Stimulated activated CD4-positive, alpha-beta T cell treated with anti-CD3 and anti-CD28 coated beads, TNF-alpha, amount 100 ng/mL, for 48 hours (primary cell): ENCODE measurements around the gene ACTR10.
A peak's percentile ranks its signal among the peaks of the same experiment; 100 is the strongest.
"Not testable (repeated sequence)": the region's sequence is repeated elsewhere in the genome, so short reads cannot be mapped to it uniquely, and the experiment has no call there.

Experiments
- DNase-seq, 3 donors: peaks; one replicate each; pipeline ENCODE4 v3.0.0-alpha.2; 2020; ENCODE audit warnings: low read depth in 3 of 3

ACTR10 gene

GRCh38 chr14:58216544-58216943 lies 16.6 kb downstream of the ACTR10 start:
- no peak for DNase-seq

GRCh38 chr14:58227096-58227819 lies 27.3 kb downstream of the ACTR10 start:
- DNase-seq, result no peak

GRCh38 chr14:58238252-58239243 lies 38.6 kb downstream of the ACTR10 start:
- no peak for DNase-seq

- DNase-seq, result peak; percentile 65 to 72 (median 65)
Observed at GRCh38 chr14:58239244-58240195, 39.6 kb downstream of the ACTR10 start.

- DNase-seq, result no peak
Observed at GRCh38 chr14:58243790-58244555, 44.0 kb downstream of the ACTR10 start.

- DNase-seq, result peak; percentile 92 to 96 (median 95)
Observed at GRCh38 chr14:58244556-58245387, 44.8 kb downstream of the ACTR10 start, which contains the start of gene PSMA3. Gene PSMA3, plus strand, starts transcription at chr14:58244843. Its CDS starts 78 bp downstream, at chr14:58244921.

- no peak for DNase-seq
Observed at GRCh38 chr14:58245562-58245961, 45.6 kb downstream of the ACTR10 start.

GRCh38 chr14:58249611-58250010 lies 49.7 kb downstream of the ACTR10 start:
- no peak for DNase-seq

GRCh38 chr14:58258156-58258555 lies 58.2 kb downstream of the ACTR10 start:
- DNase-seq, result no peak

- not testable (repeated sequence) for DNase-seq
Observed at GRCh38 chr14:58262005-58262404, 62.1 kb downstream of the ACTR10 start.

- no peak for DNase-seq
Observed at GRCh38 chr14:58265401-58265800, 65.5 kb downstream of the ACTR10 start.

- no peak for DNase-seq
Observed at GRCh38 chr14:58270628-58271027, 70.7 kb downstream of the ACTR10 start.

GRCh38 chr14:58272588-58273372 lies 72.8 kb downstream of the ACTR10 start:
- no peak for DNase-seq

GRCh38 chr14:58274881-58275280 lies 74.9 kb downstream of the ACTR10 start:
- no peak for DNase-seq

- no peak for DNase-seq
Observed at GRCh38 chr14:58275527-58276190, 75.7 kb downstream of the ACTR10 start.

GRCh38 chr14:58276208-58276607 lies 76.3 kb downstream of the ACTR10 start:
- no peak for DNase-seq

GRCh38 chr14:58278177-58278576 lies 78.2 kb downstream of the ACTR10 start:
- no peak for DNase-seq
